Osteocyte (in vitro differentiated cells): ENCODE results near the gene ZNF862. TPM values are rescaled to one million over a fixed set of nuclear protein-coding genes. Genes with fewer than 3 reads are reported as not detected.

ENCODE experiments used
- DNase-seq: peaks from one replicate; pipeline ENCODE4 v3.0.0; 2021; ENCODE audit warnings: mixed read lengths; ENCODE audit not compliant: unreplicated experiment; ENCODE audit errors: extremely low spot score
- H3K27ac Mint-ChIP-seq: one replicate; pipeline ENCODE4 v1.8.0; 2021; ENCODE audit warnings: mild to moderate bottlenecking, mixed read lengths; ENCODE audit not compliant: unreplicated experiment
- H3K27me3 Mint-ChIP-seq: one replicate; pipeline ENCODE4 v1.8.0; 2021; ENCODE audit warnings: mixed read lengths; ENCODE audit not compliant: unreplicated experiment
- H3K36me3 Mint-ChIP-seq: one replicate; pipeline ENCODE4 v1.8.0; 2021; ENCODE audit warnings: mixed read lengths; ENCODE audit not compliant: unreplicated experiment
- H3K4me1 Mint-ChIP-seq: one replicate; pipeline ENCODE4 v1.8.0; 2021; ENCODE audit warnings: mixed read lengths; ENCODE audit not compliant: unreplicated experiment
- H3K4me3 Mint-ChIP-seq: one replicate; pipeline ENCODE4 v1.8.0; 2021; ENCODE audit warnings: mild to moderate bottlenecking, moderate library complexity, mixed read lengths; ENCODE audit not compliant: unreplicated experiment
- H3K9me3 Mint-ChIP-seq: one replicate; pipeline ENCODE4 v1.8.0; 2021; ENCODE audit warnings: mixed read lengths; ENCODE audit not compliant: unreplicated experiment
- CTCF ChIP-seq: fragments of 200-600 bp; sonication (generic); IDR thresholded peaks from 2 replicates; pipeline ENCODE4 v1.5.0; 2021; ENCODE audit warnings: antibody characterized with exemption, mild to moderate bottlenecking, moderate library complexity
- total RNA-seq: library from RNA; stranded (reverse); gene quantifications from 2 replicates; pipeline ENCODE4 v1.2.1, GENCODE V29; 2021

ZNF862 gene
- total RNA-seq, 1 donor from 2014 or later = 25.3 TPM

- TF ChIP-seq CTCF = no peak
- Mint-ChIP-seq H3K4me3 (no peak overlapping the region), H3K9me3 (no peaks in the 10 kb centered on the region), H3K27ac (no peak overlapping the region), H3K36me3 (no peaks in the 10 kb centered on the region), H3K27me3 (peaks cover 8% of the 10 kb centered on the region), H3K4me1 (no peaks in the 10 kb centered on the region)
- no peak for DNase-seq
These were observed 36.4 kb upstream of the ZNF862 start for GRCh38 chr7:149801816-149802215.

DNA sequence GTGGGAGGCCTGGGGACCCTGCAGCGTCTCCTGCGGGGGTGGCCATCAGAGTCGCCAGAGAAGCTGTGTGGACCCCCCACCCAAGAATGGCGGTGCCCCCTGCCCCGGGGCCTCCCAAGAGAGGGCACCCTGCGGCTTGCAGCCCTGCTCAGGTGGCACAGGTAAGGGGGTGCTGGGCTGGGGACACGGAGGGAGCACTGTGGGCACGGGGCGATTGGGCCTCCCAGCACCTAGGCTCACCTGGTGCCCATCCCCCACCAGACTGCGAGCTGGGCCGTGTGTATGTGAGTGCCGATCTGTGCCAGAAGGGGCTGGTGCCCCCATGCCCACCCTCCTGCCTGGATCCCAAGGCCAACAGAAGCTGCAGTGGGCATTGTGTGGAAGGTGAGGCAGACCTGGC, 35.2 kb upstream of the ZNF862 start:
- Mint-ChIP-seq H3K27me3 (peaks cover 8% of the 10 kb centered on the region), H3K9me3 (no peaks in the 10 kb centered on the region), H3K36me3 (no peaks in the 10 kb centered on the region), H3K27ac (no peak overlapping the region), H3K4me1 (no peaks in the 10 kb centered on the region), H3K4me3 (no peak overlapping the region)
- DNase-seq = no peak
- no peak for TF ChIP-seq CTCF

DNA sequence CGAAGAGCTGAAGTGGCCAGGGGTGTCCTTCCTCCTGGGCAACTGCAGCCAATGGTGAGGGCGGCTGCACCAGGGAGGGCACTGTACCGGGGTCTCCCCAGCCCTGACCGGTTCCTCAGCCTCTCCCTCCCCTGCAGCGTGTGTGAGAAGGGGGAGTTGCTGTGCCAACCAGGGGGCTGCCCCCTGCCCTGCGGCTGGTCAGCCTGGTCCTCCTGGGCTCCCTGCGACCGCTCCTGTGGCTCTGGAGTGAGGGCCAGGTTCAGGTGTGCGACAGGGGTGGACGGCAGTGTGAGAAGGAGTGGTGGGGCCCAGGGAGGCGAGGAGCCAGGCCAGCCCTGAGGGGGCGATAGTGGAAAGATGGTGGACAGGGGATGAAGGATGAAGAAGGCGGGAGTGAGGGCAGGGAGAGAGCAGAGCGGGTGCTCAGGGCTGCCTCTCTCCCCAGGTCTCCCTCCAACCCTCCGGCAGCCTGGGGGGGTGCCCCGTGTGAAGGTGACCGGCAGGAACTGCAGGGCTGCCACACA, 34.6 kb upstream of the ZNF862 start:
- no peak for TF ChIP-seq CTCF
- Mint-ChIP-seq H3K27ac (no peak overlapping the region), H3K4me3 (no peak overlapping the region), H3K36me3 (no peaks in the 10 kb centered on the region), H3K27me3 (peaks cover 8% of the 10 kb centered on the region), H3K9me3 (no peaks in the 10 kb centered on the region), H3K4me1 (no peaks in the 10 kb centered on the region)
- DNase-seq = no peak

- Mint-ChIP-seq H3K36me3 (no peaks in the 10 kb centered on the region), H3K27me3 (peaks cover 8% of the 10 kb centered on the region), H3K27ac (no peak overlapping the region), H3K9me3 (no peaks in the 10 kb centered on the region), H3K4me3 (no peak overlapping the region), H3K4me1 (no peaks in the 10 kb centered on the region)
- TF ChIP-seq CTCF = no peak
- no peak for DNase-seq
These were observed 34.1 kb upstream of the ZNF862 start for GRCh38 chr7:149804106-149804505.

- Mint-ChIP-seq H3K4me3 (no peak overlapping the region), H3K36me3 (no peaks in the 10 kb centered on the region), H3K27ac (no peak overlapping the region), H3K9me3 (no peaks in the 10 kb centered on the region), H3K27me3 (peaks cover 12% of the 10 kb centered on the region), H3K4me1 (no peaks in the 10 kb centered on the region)
- TF ChIP-seq CTCF = no peak
- DNase-seq = no peak
These were observed 31.4 kb upstream of the ZNF862 start for GRCh38 chr7:149806726-149807125.
